Left renal pelvis (tissue), 4 donors: ENCODE data around the gene TNFAIP3. TPM values are rescaled to one million over a fixed set of nuclear protein-coding genes. Genes with fewer than 3 reads are reported as not detected.
"Not testable (repeated sequence)": the region's sequence is repeated elsewhere in the genome, so short reads cannot be mapped to it uniquely, and the experiment has no call there.

Experiments used
- DNase-seq, 4 donors: peaks; one replicate each; pipeline ENCODE4 v3.0.0-alpha.2; 2013; ENCODE audit warnings: low read depth in 4 of 4, low spot score in 3 of 4
- polyA plus RNA-seq, 4 donors: library from polyadenylated mRNA; unstranded; fragments of 120-200 nt; gene quantifications; one replicate each; pipeline ENCODE4 v1.2.1, GENCODE V29; 2013; ENCODE audit not compliant: insufficient read length in 4 of 4

Gene TNFAIP3
- polyA plus RNA-seq = 10 to 100 TPM in 1 of 4 donors, 1 to 10 TPM in 3; 8.1 to 14.5 (median 9.2) TPM

- DNase-seq = peak; percentile 76 to 84 (median 82)
Observed at GRCh38 chr6:137866914-137867684, at the start of gene TNFAIP3. Gene TNFAIP3 (plus strand): TSS chr6:137867259. CDS start chr6:137871228, 3,969 bp downstream.

GRCh38 chr6:137818440-137818839, 48.6 kb upstream of the TNFAIP3 start:
- DNase-seq = no peak

GRCh38 chr6:137819740-137820139, 47.3 kb upstream of the TNFAIP3 start:
- no peak for DNase-seq

- no peak for DNase-seq
Observed at GRCh38 chr6:137820425-137820824, 46.6 kb upstream of the TNFAIP3 start.

GRCh38 chr6:137820952-137821351, 46.1 kb upstream of the TNFAIP3 start:
- no peak for DNase-seq

GRCh38 chr6:137821491-137821890, 45.6 kb upstream of the TNFAIP3 start:
- DNase-seq = no peak

- DNase-seq = no peak
Observed at GRCh38 chr6:137823826-137824555, 43.1 kb upstream of the TNFAIP3 start.

GRCh38 chr6:137824556-137824879, 42.5 kb upstream of the TNFAIP3 start:
- DNase-seq = no peak

- no peak for DNase-seq
Observed at GRCh38 chr6:137824896-137825295, 42.2 kb upstream of the TNFAIP3 start.

- no peak for DNase-seq
Observed at GRCh38 chr6:137827411-137827940, 39.6 kb upstream of the TNFAIP3 start.

GRCh38 chr6:137827977-137828810, 38.9 kb upstream of the TNFAIP3 start:
- no peak for DNase-seq

- no peak for DNase-seq
Observed at GRCh38 chr6:137829641-137830083, 37.4 kb upstream of the TNFAIP3 start.

- DNase-seq = no peak
Observed at GRCh38 chr6:137830511-137830911, 36.5 kb upstream of the TNFAIP3 start.

- DNase-seq = no peak
Observed at GRCh38 chr6:137832110-137832509, 34.9 kb upstream of the TNFAIP3 start.

GRCh38 chr6:137834508-137834907, 32.6 kb upstream of the TNFAIP3 start:
- DNase-seq = no peak

GRCh38 chr6:137836788-137837187, 30.3 kb upstream of the TNFAIP3 start:
- no peak for DNase-seq

GRCh38 chr6:137838090-137838489, 29.0 kb upstream of the TNFAIP3 start:
- DNase-seq = not testable (repeated sequence)

GRCh38 chr6:137838597-137838996, 28.5 kb upstream of the TNFAIP3 start:
- not testable (repeated sequence) for DNase-seq

GRCh38 chr6:137839076-137839475, 28.0 kb upstream of the TNFAIP3 start:
- no peak for DNase-seq

- DNase-seq = no peak
Observed at GRCh38 chr6:137840252-137840651, 26.8 kb upstream of the TNFAIP3 start.

- no peak for DNase-seq
Observed at GRCh38 chr6:137843211-137843610, 23.8 kb upstream of the TNFAIP3 start.
